ENCODE data around the gene CENPK.
"Not testable (repeated sequence)": the region's sequence is repeated elsewhere in the genome, so short reads cannot be mapped to it uniquely, and the experiment has no call there.

The CENPK gene

DNA sequence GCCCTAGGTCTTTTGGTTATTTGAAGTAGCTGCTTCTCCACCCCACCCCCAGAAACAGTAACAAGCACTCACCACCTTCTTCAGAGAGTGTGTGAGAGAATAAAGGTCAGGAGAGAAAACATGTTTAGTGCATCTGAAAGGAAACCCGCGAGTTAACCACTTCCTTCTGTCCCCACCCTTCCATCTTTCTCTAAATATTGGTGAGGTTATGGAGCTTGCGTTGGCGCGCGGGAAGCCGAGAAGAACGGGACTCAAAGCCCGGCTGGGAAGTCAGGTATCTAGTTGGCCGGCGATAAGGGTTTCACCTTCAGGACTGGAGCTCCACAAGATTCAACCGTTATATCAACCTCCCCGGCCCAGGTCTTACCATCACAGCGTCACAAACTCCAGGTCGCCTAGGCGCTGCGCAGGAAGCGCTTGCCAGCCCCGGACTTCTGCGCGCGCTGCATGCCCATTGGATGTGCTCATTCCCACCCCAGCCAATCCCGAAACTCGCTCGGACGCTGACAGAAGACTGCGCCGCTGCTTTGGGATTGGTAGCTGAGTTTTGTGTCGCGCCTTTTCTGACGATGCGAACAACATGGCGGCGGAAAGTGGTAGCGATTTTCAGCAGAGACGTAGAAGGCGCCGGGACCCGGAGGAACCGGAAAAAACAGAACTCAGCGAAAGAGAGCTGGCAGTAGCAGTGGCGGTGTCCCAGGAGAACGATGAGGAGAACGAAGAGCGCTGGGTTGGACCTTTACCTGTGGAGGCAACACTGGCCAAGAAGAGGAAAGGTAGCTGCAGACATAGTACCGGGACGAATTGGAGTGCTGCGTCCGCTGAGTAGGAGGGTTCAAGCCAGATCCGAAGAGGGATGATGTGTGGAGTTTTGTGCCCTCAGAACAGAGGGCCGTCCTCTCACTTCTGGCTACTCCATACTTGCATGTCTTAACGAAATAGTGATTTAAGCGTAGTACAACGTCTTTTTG lies at the start of gene CENPK, which contains the start of gene PPWD1:
CENPK (minus strand) TSS at position 438 of the 971 bp plus-strand sequence. CDS start 8,261 bp downstream, outside the sequence.
PPWD1 (plus strand) TSS at position 566 of the 971 bp plus-strand sequence; CDS start at position 581, 15 bp downstream.
- DNase-seq (ENCODE audit: low read depth in 2 of 2), result peak; percentile 89 to 90

DNA sequence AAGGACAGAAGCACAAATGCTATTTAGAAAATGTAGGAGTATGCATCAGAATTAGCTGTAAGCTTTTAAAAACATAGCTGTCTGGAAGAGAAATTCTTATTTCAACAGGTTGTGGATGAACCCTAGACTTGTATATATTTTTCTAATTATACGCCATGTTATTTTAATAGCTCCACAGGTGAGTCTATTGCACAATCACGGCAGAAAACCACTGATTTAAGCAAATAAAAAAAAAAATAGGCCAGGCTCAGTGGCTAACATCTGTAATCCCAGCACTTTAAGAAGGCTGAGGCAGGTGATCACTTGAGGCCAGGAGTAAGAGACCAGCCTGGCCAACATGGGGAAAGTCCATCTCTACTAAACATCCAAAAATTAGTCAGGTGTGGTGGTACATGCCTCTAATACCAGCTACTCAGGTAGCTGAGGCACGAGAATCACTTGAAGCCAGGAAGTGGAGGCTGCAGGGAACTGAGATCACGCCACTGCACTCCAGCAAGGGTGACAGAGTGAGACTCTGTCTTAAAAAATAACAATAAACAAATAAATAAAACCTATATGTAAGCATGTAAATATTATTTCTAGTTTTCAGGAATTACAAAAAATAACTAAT lies 49.4 kb upstream of the CENPK start:
- no peak for DNase-seq (ENCODE audit: low read depth in 2 of 2)

DNA sequence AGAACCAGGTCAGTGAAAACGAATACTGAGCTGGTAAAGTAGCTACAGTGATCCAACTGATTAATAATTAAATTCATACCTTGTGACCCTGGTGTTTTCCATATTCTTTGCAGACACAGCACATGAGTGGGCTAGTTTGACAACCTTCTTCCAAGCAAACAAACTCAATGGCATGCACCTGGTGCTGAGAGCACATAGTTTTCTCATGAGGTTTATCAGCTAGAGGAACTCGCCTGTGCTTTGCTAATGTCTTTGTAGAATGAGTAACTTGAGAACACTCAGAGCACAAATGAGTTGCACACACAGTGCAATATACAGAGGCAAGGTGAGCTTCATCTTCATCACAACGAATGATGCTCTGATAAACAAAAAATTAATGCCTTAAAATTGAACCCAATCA lies 48.6 kb upstream of the CENPK start:
- no peak for DNase-seq (ENCODE audit: low read depth in 2 of 2)

GRCh38 chr5:65601761-65602160 lies 38.8 kb upstream of the CENPK start:
- DNase-seq (ENCODE audit: low read depth in 2 of 2), result not testable (repeated sequence)

- no peak for DNase-seq (ENCODE audit: low read depth in 2 of 2)
These were observed 25.7 kb upstream of the CENPK start for GRCh38 chr5:65588694-65589093.

DNA sequence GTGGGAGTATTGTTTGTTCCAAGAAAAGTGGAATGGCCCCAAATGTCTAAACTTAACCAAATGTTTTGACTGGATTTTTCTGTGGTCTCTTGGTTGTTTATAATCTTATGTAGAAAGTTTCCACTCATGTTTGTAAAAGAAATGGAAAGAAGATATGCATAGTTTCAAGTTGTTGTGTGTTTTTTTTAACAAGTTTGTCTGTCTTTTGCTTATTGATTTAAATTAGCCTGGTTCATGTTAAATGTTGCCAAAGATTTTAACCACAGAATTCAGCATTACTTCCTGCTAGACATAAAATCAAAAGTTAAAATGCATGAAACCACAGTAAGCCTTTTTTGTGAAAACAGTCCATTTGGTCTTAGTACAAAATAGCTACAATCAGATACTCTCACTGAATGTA lies 14.2 kb upstream of the CENPK start:
- no peak for DNase-seq (ENCODE audit: low read depth in 2 of 2)

GRCh38 chr5:65570598-65571226 lies 7.7 kb upstream of the CENPK start:
- DNase-seq (ENCODE audit: low read depth in 2 of 2), result no peak

- no peak for DNase-seq (ENCODE audit: low read depth in 2 of 2)
These were observed 3.5 kb upstream of the CENPK start for GRCh38 chr5:65566505-65566904.

- DNase-seq (ENCODE audit: low read depth in 2 of 2), result no peak
These were observed 809 bp upstream of the CENPK start for GRCh38 chr5:65563777-65564176.

DNA sequence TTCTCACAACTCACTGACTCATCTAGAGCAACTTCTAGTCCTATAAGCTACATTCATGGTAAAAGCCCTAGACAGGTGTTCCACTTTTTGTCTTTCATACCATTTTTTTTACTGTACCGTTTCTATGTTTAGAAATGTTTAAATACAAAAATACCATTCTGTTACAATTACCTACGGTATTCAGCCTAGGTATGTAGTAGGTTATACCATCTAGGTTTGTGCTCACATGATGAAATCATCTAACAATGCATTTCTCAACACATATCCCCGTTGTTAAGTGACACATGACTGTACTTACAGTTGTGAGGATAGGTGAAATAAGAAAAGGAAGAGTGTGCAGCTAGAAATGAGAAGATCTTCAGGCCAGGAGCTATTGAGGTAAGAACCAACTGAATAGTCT lies 6.2 kb downstream of the CENPK start:
- no peak for DNase-seq (ENCODE audit: low read depth in 2 of 2)

DNA sequence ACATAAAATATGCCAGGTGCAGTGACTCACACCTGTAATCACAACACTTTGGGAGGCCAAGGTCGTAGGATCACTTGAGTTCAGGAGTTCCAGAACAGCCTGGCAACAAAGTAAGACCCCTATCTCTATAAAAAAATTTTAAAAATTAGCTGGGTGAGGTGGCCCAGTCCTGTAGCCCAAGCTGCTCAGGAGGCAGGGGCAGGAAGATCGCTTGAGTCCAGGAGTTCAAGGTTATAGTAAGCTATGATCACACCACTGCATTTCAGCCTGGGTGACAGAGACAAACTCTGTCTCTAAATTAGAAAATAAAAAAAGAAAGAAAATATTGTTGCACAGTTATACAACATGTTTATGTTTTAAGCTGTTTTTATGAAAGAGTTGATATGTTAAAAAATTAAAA lies 6.8 kb downstream of the CENPK start:
- DNase-seq (ENCODE audit: low read depth in 2 of 2), result no peak

GRCh38 chr5:65555287-65555686 lies 7.7 kb downstream of the CENPK start:
- DNase-seq (ENCODE audit: low read depth in 2 of 2), result no peak

DNA sequence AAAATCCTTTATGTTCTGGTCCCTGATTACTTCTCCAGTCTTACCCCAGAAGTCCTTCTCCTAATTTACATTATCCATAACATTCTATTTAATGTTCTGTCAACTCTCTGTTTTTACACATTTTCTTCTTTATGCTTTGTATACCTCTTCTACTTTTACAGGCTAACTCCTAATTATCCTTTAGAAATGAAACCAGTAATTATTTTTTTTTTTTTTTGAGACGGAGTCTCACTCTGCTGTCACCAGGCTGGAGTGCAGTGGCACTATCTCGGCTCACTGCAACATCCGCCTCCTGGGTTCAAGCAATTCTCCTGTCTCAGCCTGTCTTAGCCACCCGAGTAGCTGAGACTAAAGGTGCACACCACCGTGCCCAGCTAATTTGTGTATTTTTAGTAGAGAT lies 9.0 kb downstream of the CENPK start:
- no peak for DNase-seq (ENCODE audit: low read depth in 2 of 2)

- no peak for DNase-seq (ENCODE audit: low read depth in 2 of 2)
These were observed 14.7 kb downstream of the CENPK start for GRCh38 chr5:65548281-65548680.

DNA sequence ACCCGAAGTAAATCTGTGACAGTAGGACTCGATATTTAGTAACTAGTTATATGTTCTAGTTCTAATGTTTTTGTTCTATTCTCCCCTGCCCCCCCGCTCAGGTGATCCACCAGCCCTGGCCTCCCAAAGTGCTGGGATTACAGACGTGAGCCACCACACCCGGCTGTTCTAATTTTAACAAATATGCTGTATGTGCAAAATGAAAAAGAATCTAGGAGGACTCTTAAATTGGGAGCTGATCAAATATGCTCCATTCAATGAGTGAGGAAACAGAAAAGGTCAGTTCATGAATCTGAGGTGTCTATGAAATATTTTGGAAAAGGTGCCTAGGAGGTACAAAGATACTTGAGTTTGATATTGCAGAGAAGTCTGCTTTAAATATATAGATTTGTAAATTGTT lies 16.8 kb downstream of the CENPK start:
- DNase-seq (ENCODE audit: low read depth in 2 of 2), result no peak

GRCh38 chr5:65544473-65544872 lies 18.5 kb downstream of the CENPK start:
- no peak for DNase-seq (ENCODE audit: low read depth in 2 of 2)

DNA sequence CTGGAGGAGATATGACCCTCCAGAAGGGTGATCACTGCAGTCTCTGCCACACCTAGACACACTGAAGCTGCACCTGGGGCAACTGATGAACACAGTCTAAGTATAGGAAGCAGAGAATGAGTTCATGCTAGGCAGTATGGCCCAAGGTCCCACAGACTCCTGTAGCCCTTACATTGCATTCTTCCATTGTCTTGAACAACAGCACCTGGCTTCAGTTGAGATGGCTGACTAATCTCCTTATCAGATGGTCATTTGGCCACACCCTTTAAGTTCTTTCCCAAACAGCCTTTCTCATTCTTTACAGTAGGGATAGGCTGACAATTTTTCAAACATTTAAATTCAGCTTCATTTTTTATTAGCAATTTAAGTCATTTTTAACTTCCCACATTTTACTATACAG lies 23.1 kb downstream of the CENPK start:
- DNase-seq (ENCODE audit: low read depth in 2 of 2), result no peak

DNA sequence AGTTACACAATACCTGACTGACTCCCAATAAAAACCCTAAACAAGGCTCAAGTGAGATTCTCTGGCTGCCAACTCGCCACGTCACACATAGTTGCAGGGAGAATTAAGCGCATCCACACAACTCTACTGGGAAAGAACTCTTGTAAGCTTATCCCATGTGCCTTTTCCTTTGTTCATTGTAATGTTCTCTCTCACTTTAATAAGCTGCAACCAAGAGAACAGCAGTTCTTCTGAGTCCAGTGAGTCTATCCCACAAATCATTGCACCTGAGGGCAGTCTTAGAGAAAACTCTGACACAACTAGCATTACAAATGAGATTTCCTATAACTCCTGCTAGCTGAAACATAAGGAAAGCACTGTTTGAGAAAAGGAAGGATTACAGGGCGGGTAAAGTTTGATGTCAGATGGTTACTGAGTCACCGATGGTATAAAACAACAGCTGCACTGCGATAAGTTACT lies 27.4 kb downstream of the CENPK start:
- no peak for DNase-seq (ENCODE audit: low read depth in 2 of 2)

- DNase-seq (ENCODE audit: low read depth in 2 of 2), result no peak
These were observed 32.1 kb downstream of the CENPK start for GRCh38 chr5:65530904-65531303.

DNA sequence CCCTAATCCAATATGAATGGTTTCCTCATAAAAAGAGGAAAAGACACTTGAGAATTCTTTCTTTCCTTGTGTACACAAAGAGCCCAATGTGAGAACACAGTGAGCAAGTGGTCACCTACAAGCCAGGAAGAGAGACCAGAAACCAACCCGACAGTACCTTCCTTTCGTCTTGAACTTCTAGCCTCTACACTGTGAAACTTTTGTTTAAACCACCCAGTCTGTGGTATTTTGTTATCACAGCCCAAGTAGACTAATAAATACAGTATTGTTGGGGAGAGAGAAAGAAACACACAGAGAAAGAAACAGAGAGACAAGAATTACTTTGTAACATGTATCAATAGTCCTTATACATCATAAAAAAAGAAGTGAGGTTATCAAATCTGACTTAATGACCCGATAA lies 37.2 kb downstream of the CENPK start:
- no peak for DNase-seq (ENCODE audit: low read depth in 2 of 2)

GRCh38 chr5:65512170-65512937 lies 50.6 kb downstream of the CENPK start:
- no peak for DNase-seq (ENCODE audit: low read depth in 2 of 2)

- no peak for DNase-seq (ENCODE audit: low read depth in 2 of 2)
These were observed 54.0 kb downstream of the CENPK start for GRCh38 chr5:65508978-65509377.

Measured in stimulated activated CD8-positive, alpha-beta memory T cell treated with anti-CD3 and anti-CD28 coated beads, Interleukin-2, amount 100 ng/mL, for 1 hour (primary cell).